Occipital lobe (tissue), 2 donors: ENCODE measurements around the gene AIG1. TPM values are rescaled to one million over a fixed set of nuclear protein-coding genes. Genes with fewer than 3 reads are reported as not detected.
"Not testable (repeated sequence)": the region's sequence is repeated elsewhere in the genome, so short reads cannot be mapped to it uniquely, and the experiment has no call there.

Experiments
- DNase-seq: peaks from one replicate; lab custom pipeline; 2025; lab: John Stamatoyannopoulos, UW
- total RNA-seq: library from RNA; depleted of rRNA; stranded (reverse); fragments of >200 nt; gene quantifications from one replicate; pipeline ENCODE4 v1.2.3, GENCODE V29; 2014

Gene AIG1
- total RNA-seq, 1 donor from 2014 or later: 35.7 TPM

- DNase-seq: no peak
Measured at GRCh38 chr6:143160439-143161220, 99.9 kb downstream of the AIG1 start.

- no peak for DNase-seq
Measured at GRCh38 chr6:143163621-143164020, 102.9 kb downstream of the AIG1 start.

GRCh38 chr6:143164565-143165105, 103.9 kb downstream of the AIG1 start:
- no peak for DNase-seq

GRCh38 chr6:143165315-143165855, 104.7 kb downstream of the AIG1 start:
- no peak for DNase-seq

- no peak for DNase-seq
Measured at GRCh38 chr6:143166247-143166695, 105.6 kb downstream of the AIG1 start.

- no peak for DNase-seq
Measured at GRCh38 chr6:143167224-143167623, 106.5 kb downstream of the AIG1 start.

GRCh38 chr6:143168396-143168816, 107.7 kb downstream of the AIG1 start:
- DNase-seq: not testable (repeated sequence)

GRCh38 chr6:143169440-143169839, 108.8 kb downstream of the AIG1 start:
- no peak for DNase-seq

- DNase-seq: no peak
Measured at GRCh38 chr6:143174516-143174915, 113.8 kb downstream of the AIG1 start.

GRCh38 chr6:143174951-143175350, 114.3 kb downstream of the AIG1 start:
- no peak for DNase-seq

GRCh38 chr6:143176090-143177021, 115.7 kb downstream of the AIG1 start:
- no peak for DNase-seq

- DNase-seq: no peak
Measured at GRCh38 chr6:143177706-143178105, 117.0 kb downstream of the AIG1 start.

GRCh38 chr6:143179096-143179495, 118.4 kb downstream of the AIG1 start:
- no peak for DNase-seq

- no peak for DNase-seq
Measured at GRCh38 chr6:143179901-143180612, 119.4 kb downstream of the AIG1 start.

GRCh38 chr6:143180826-143181225, 120.1 kb downstream of the AIG1 start:
- no peak for DNase-seq

- DNase-seq: no peak
Measured at GRCh38 chr6:143183666-143184065, 123.0 kb downstream of the AIG1 start.

- no peak for DNase-seq
Measured at GRCh38 chr6:143185288-143185687, 124.6 kb downstream of the AIG1 start.

- DNase-seq: no peak
Measured at GRCh38 chr6:143187238-143187923, 126.7 kb downstream of the AIG1 start.

- DNase-seq: no peak
Measured at GRCh38 chr6:143188292-143188691, 127.6 kb downstream of the AIG1 start.

GRCh38 chr6:143191361-143191760, 130.7 kb downstream of the AIG1 start:
- no peak for DNase-seq
